HG03378 (cell line): Measurements from ENCODE around the gene KCNMB2.

Experiments used
- ATAC-seq: cut with Tn5 transposase; IDR thresholded peaks from one replicate; pipeline ENCODE4 v1.9.1; 2021; ENCODE audit warnings: mild to moderate bottlenecking, moderate library complexity; ENCODE audit not compliant: unreplicated experiment

The KCNMB2 gene

DNA sequence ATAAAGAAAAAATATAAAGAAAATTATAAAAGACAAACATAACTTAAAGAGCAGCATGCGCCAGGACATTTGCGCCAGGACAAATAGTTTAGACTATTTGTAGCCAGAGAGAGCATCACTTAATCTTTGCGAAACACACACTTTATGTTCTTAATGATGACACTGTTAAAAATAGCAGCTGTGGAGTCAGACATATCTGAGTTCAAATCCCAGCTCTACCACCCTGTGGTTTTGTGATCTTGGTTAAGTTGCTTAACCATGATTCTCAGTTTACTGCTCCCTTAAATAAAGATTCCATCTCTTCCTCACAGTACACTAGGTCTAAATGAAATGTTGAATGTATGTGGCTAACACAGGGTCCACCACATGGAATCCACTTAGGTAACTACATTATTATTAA, 31.4 kb downstream of the KCNMB2 start:
- ATAC-seq = no peak

GRCh38 chr3:178568155-178568731, 32.0 kb downstream of the KCNMB2 start:
- no peak for ATAC-seq

DNA sequence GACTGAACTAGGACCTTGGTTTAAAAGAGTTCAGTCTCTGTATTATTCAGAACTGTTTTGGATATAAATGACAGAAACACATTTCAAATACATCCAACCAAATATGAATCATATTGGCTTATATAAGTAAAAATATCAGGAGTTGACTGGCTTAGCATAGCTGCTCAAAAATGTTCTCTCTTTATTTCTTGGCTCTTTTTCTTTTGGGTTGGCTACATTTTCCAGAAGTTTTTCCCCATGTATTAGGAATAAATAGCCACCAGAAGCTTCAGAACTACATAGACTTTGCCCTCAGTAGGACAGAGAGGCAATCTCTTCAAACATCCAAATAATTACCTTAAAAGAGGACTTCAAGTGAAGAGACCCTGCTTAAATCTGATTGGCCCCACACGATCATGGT, 32.7 kb downstream of the KCNMB2 start:
- ATAC-seq = no peak

DNA sequence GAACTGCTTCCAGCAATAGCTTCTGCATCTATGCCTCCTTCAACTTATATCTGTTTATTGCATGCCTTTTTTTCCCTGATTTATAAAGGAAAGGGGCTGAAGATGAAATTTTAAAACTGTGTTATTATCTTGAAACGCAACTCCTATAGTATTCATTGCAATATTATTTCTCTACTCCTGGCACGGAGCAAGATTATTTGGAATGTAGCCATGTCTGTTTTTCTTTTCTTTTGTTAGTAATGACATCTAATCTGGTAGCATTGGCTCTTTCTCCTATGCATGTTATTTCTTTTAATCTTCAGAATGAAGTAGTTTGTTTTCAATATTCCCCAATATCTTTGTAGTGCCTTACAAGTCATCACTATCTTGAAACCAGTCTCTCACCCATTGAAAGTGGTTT, 33.6 kb downstream of the KCNMB2 start:
- no peak for ATAC-seq

DNA sequence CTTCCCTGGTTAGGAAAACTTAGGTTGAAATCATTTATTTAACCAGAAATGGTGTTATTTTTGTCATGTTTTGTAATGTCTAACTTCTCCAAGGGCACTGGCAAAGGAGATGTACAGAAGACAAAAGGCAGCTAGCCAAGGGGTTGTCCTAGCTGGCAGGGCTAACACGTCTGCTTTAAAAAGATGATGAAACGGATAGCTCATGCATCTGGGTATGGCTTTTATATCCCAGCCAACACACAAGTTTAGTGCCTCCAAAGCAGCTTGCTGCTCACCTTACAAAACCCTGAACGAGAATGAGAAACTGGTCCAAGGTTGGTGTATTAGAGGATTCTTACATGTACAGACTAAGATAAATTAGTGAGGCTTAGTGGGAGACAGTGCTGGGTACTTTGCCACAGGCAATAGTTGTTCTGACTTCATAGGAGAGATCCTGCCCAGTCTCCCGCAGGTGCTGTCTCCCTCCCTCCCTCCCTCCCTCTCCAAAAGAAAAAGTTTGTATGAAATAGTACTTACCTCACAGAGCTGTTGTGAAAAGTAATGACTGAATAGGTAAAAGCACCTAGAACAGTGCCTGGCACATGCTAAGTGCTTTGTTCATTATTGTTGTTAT, 47.8 kb downstream of the KCNMB2 start:
- no peak for ATAC-seq

DNA sequence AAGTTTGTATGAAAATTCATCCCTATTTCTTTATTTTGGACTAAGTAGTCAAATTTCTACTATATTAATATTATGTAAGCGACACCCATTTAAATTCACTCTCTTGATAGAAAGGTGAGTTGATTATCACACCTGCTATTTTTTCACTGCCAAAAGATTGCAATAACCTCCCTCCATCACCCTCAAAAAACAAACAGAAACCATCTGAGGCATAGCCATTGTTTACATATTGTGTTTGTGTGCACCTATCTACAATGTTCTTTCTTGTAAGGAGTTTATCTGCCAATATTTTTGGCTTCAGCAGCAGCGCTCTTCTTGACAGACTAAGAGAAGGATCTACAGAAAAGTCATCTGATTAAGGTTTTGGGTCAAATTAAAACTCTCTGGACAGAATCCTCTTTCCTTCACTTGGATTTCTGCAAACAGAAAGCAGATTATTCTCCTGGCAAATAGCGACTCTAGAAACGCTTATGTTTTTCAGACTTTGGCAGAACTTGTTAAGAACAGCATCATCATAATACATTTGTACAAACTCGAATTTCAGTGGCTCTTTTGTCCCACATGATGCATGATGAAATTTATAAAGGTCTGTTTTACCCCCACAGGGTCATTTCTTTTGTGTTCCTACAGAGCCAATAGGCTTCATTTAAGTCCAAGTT, 48.6 kb downstream of the KCNMB2 start:
- ATAC-seq = no peak

DNA sequence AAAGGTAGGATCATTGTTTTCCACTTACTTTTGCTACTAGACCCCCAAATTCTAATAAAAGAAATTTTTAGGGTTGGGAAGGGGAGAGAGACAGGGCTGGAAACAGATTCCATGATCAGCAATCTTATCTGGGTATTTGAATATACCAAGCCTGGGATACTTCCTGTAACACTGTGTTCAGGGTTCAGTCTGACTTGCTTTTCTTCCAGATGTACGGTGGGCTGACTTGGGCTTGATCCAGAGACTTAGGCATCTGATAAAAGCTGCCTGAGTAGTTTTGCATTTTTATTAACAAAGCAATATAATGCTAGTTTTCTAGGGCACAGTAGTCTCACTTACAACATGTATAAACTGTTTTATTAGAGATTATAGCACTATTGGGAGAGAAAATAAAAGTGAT, 49.2 kb downstream of the KCNMB2 start:
- ATAC-seq = no peak

- ATAC-seq = no peak
Measured at GRCh38 chr3:178586076-178586475, 49.8 kb downstream of the KCNMB2 start.

GRCh38 chr3:178588628-178589027, 52.4 kb downstream of the KCNMB2 start:
- no peak for ATAC-seq

GRCh38 chr3:178593786-178594185, 57.5 kb downstream of the KCNMB2 start:
- ATAC-seq = no peak

GRCh38 chr3:178597371-178597770, 61.1 kb downstream of the KCNMB2 start:
- ATAC-seq = no peak

DNA sequence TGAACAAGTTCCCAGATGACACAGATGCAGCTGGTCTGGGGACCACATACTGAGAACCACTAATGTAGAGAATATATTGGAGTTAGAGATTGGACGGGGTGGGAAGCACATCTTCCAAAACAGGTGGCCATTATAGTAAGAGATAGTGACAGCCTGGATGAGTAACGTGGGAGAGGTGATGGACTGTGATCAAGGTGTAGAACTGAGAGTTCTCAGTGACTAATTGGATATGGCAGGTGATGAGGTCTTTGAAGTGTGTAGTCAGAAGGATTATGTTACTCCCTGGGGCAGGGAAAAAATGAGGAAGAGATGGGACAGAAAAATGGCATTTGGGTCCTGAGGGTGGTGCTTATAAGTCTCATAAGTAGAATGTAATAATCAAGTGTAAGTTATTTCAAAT, 66.6 kb downstream of the KCNMB2 start:
- no peak for ATAC-seq

DNA sequence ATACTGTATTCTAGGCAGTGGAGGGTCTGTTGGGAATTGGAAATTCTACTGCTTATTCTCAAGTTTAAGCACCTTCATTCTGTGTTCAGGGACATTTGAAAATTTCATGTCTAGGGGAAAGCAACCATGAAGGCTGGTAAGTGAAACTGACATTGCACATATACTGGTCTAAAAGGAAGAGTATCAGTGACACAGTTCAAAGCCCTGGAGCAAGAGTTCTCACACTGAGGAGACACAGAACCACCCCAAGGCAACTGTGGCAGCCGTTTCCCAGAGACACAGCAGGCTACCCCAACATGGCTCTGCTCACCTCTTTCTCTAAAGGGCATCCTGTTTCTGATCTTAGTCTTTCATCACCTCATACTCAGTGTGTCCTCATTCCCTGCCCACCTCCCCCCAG, 67.5 kb downstream of the KCNMB2 start:
- ATAC-seq = no peak

GRCh38 chr3:178618197-178618596, 82.0 kb downstream of the KCNMB2 start:
- no peak for ATAC-seq

DNA sequence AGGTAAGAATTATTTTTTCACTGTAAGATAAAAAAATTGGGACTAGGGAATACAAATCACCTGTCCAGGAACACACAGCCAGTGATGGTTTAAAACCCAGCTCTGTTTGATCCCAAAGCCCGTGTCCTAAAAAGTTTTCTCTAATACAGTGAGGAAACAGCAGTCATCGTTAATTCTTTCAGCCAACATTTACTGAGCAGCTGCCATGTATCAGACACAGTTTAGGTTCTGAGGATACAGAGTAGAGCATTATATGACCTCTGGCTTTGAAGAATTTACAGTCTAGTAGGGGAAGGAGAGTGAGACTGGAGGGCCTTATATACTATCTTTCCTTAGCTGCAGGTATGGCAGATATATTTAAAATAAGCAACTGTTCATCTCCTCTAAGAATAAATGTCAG, 82.7 kb downstream of the KCNMB2 start:
- ATAC-seq = no peak

- ATAC-seq = no peak
Measured at GRCh38 chr3:178623666-178624255, 87.5 kb downstream of the KCNMB2 start.

DNA sequence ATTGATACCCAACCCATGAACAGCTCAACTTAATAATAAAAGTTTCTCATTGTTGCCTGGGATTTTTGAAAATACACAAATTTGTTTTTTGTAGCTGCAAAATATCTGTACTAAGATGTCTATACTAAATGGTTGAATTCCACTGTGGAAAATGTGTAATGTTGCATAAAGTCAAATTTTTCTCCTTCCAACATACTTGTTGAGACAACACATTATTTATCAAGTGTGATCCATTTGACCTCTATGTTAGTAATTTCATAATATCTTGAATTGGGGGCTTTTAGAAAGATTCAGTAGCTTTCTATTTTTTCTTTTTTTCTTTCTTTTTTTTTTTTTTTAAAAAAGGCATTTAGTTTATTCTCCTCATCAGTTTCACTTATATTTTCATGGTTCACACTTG, 88.0 kb downstream of the KCNMB2 start:
- ATAC-seq = no peak

- ATAC-seq = no peak
Measured at GRCh38 chr3:178625053-178625600, 88.9 kb downstream of the KCNMB2 start.

- no peak for ATAC-seq
Measured at GRCh38 chr3:178628037-178628436, 91.8 kb downstream of the KCNMB2 start.

GRCh38 chr3:178629430-178630178, 93.4 kb downstream of the KCNMB2 start:
- no peak for ATAC-seq

DNA sequence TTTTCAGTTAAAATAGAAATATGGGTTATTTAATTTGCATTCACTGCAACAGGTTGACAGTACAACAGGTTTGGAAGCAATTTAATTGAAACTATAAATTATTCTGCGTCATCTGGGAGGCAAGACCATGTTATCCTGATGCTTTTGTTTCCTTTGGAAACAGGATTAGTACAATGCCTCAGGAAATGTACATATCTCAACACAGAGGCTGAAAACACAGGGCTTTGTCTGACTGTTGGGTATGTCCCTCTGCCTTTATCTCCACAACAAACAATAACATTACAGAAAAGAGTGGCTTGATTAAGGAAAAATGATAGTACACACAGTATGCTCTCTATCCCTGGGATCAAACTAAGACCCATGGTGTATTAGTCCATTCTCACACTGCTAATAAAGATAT, 95.7 kb downstream of the KCNMB2 start:
- ATAC-seq = no peak
